Panc1 (cell line): ENCODE data around the gene GNRH2. TPM values are rescaled to one million over a fixed set of nuclear protein-coding genes. Genes with fewer than 3 reads are reported as not detected.
"Not testable (repeated sequence)": the region's sequence is repeated elsewhere in the genome, so short reads cannot be mapped to it uniquely, and the experiment has no call there.

Experiments
- ATAC-seq: fragments of 200-7000 bp; cut with Tn5 transposase; 2 replicates; pipeline ENCODE4 v1.9.1; 2020; ENCODE audit warnings: mild to moderate bottlenecking, moderate library complexity
- BruUV-seq: library from RNA; stranded (reverse); fragments of 400-500 nt; replicated peaks from 2 replicates; lab custom pipeline; 2021; lab: Mats Ljungman, UMichigan
- CTCF ChIA-PET: fragments of 300-600 bp; sonication (Branson Sonifier 250); formaldehyde crosslinking; loops from one replicate; lab custom pipeline; 2022; ENCODE audit warnings: antibody characterized with exemption; lab: Charles Lee
- POLR2A ChIA-PET: fragments of 300-600 bp; sonication (Branson Sonifier 250); formaldehyde crosslinking; loops from one replicate; lab custom pipeline; 2022; ENCODE audit warnings: antibody characterized with exemption; lab: Charles Lee
- DNase-seq: peaks from one replicate; pipeline ENCODE4 v3.0.0-alpha.2; 2010; ENCODE audit warnings: low read depth, low spot score
- H3K27ac ChIP-seq: 2 replicates; pipeline ENCODE4 v1.5.1; 2011; ENCODE audit warnings: mild to moderate bottlenecking, low read length, inconsistent platforms
- H3K27me3 ChIP-seq: fragments of 200-500 bp; sonication (Bioruptor generic); 2 replicates; pipeline ENCODE4 v1.6.0; 2014; ENCODE audit warnings: low read length, inconsistent platforms; ENCODE audit not compliant: control insufficient read depth, insufficient read depth
- H3K36me3 ChIP-seq: fragments of 200-500 bp; sonication (Bioruptor generic); 2 replicates; pipeline ENCODE4 v1.5.1; 2014; ENCODE audit warnings: inconsistent platforms, mild to moderate bottlenecking, low read length, moderate library complexity; ENCODE audit not compliant: control insufficient read depth, insufficient read depth
- H3K4me1 ChIP-seq: 2 replicates; pipeline ENCODE4 v1.5.1; 2011; ENCODE audit warnings: inconsistent platforms, mild to moderate bottlenecking, low read length, moderate library complexity; ENCODE audit not compliant: control insufficient read depth, insufficient read depth
- H3K4me3 ChIP-seq, 2 experiments: 2 replicates each; pipeline ENCODE4 v1.5.1; 2011 to 2012; ENCODE audit warnings: low read depth in 2 of 2, low read length in 2 of 2, mild to moderate bottlenecking in 2 of 2, inconsistent platforms in 1 of 2, moderate library complexity in 1 of 2
- H3K9me3 ChIP-seq: fragments of 200-500 bp; sonication (Bioruptor generic); 2 replicates; pipeline ENCODE4 v1.5.1; 2014; ENCODE audit warnings: low read depth, mild to moderate bottlenecking, inconsistent platforms, low read length, moderate library complexity; ENCODE audit not compliant: control insufficient read depth, insufficient read depth
- POLR2AphosphoS5 ChIP-seq: IDR thresholded peaks from 2 replicates; pipeline ENCODE4 v1.6.1; 2012; ENCODE audit warnings: mild to moderate bottlenecking, low read depth, low read length, moderate library complexity
- SIN3A ChIP-seq: IDR thresholded peaks from 2 replicates; pipeline ENCODE4 v1.6.1; 2012; ENCODE audit warnings: low read depth, mild to moderate bottlenecking, low read length, moderate library complexity, borderline replicate concordance; ENCODE audit not compliant: insufficient read depth
- TCF7L2 ChIP-seq: IDR thresholded peaks from 2 replicates; pipeline ENCODE4 v1.6.1; 2011; ENCODE audit warnings: mild to moderate bottlenecking, low read depth, low read length, inconsistent platforms
- in situ Hi-C: cut with HindIII; loops from 2 replicates; pipeline ENCODE4 v1.10.0; 2016; ENCODE audit warnings: low sequenced_read_pairs, low pct_unique_long_range_greater_than_20kb
- intact Hi-C: fragments of 100-400 bp; cut with micrococcal nuclease; formaldehyde crosslinking; loops from one replicate; pipeline ENCODE4 v1.10.0; 2022; ENCODE audit not compliant: unreplicated experiment
- total RNA-seq: library from RNA; stranded (reverse); gene quantifications from one replicate; pipeline ENCODE4 v1.2.1, GENCODE V29; 2021; ENCODE audit not compliant: unreplicated experiment
- TF ChIP-seq, protein P1 (sequence below), 2 experiments: IDR thresholded peaks; 2 replicates each; pipeline ENCODE4 v1.6.1; 2011 to 2012; ENCODE audit warnings: low read depth in 2 of 2, control low read depth in 1 of 2, low read length in 1 of 2, mild to moderate bottlenecking in 1 of 2, moderate library complexity in 1 of 2; ENCODE audit not compliant: insufficient read depth in 1 of 2
- TF ChIP-seq, protein P2 (sequence below): fragments of 450-650 bp; IDR thresholded peaks from 2 replicates; pipeline ENCODE4 v1.5.1; 2017; ENCODE audit warnings: mild to moderate bottlenecking

Gene GNRH2
- total RNA-seq, 1 experiment from 2014 or later, result 0.49 TPM

DNA sequence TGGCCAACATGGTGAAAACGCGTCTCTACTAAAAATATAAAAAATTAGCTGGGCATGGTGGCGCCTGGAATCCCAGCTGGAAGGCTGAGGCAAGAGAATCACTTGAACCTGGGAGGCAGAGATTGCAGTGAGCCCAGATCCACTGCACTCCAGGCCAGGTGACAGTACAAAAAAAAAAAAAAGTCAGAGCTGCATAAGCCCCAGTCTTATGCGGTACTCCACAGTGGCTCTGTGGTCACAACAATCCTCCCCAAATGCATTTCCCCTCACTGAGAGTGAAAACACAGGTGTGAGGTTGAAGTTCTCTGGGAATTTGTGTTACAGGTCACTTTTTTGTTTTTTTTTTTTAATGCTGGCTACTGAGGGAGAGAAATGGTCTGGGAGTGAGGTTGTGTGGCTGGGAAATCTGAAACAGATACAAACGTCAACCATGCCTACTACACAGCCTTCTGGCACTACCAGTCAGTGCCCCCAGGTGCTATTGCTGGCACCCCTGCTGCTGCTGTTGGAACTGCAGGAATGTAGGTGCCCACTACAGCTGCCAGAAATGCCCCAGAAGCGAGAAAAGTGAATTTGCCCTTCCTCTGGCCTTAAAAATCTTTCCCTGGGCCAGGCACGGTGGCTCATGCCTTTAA is 8.1 kb downstream of the GNRH2 start:
- POLR2A ChIA-PET, result interaction anchor here (0.6 kb wide), 1 partner anchor 201 kb away, joined by 3 read pairs; no protein-coding TSS in a partner anchor
- no peaks in the 10 kb centered on the region for H3K27me3 ChIP-seq
- no peak overlapping the region for H3K27ac ChIP-seq
- H3K9me3 ChIP-seq, result no peaks in the 10 kb centered on the region
- H3K4me3 ChIP-seq, result no peak overlapping the region
- peaks cover 4% of the 10 kb centered on the region; the same call in 1 of the 2 replicates for H3K36me3 ChIP-seq
- CTCF ChIA-PET, result interaction anchor here (0.6 kb wide), 1 partner anchor 377 kb away, joined by 6 read pairs; no protein-coding TSS in a partner anchor
- in situ Hi-C loops (no loop called here), intact Hi-C loops (loop anchor here (10.0 kb wide), 1 partner anchor 263 kb away; no protein-coding TSS in a partner anchor)
- DNase-seq (no peak), ATAC-seq (no peak)
- no peak for TF ChIP-seq POLR2AphosphoS5
- TF ChIP-seq, protein P1, sequence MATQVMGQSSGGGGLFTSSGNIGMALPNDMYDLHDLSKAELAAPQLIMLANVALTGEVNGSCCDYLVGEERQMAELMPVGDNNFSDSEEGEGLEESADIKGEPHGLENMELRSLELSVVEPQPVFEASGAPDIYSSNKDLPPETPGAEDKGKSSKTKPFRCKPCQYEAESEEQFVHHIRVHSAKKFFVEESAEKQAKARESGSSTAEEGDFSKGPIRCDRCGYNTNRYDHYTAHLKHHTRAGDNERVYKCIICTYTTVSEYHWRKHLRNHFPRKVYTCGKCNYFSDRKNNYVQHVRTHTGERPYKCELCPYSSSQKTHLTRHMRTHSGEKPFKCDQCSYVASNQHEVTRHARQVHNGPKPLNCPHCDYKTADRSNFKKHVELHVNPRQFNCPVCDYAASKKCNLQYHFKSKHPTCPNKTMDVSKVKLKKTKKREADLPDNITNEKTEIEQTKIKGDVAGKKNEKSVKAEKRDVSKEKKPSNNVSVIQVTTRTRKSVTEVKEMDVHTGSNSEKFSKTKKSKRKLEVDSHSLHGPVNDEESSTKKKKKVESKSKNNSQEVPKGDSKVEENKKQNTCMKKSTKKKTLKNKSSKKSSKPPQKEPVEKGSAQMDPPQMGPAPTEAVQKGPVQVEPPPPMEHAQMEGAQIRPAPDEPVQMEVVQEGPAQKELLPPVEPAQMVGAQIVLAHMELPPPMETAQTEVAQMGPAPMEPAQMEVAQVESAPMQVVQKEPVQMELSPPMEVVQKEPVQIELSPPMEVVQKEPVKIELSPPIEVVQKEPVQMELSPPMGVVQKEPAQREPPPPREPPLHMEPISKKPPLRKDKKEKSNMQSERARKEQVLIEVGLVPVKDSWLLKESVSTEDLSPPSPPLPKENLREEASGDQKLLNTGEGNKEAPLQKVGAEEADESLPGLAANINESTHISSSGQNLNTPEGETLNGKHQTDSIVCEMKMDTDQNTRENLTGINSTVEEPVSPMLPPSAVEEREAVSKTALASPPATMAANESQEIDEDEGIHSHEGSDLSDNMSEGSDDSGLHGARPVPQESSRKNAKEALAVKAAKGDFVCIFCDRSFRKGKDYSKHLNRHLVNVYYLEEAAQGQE (IDR thresholded peaks at IDR 0.05; ENCODE audit: insufficient read depth in 1 of 2, low read depth in 2 of 2, low read length in 1 of 2), result no peak
- TF ChIP-seq, protein P2, sequence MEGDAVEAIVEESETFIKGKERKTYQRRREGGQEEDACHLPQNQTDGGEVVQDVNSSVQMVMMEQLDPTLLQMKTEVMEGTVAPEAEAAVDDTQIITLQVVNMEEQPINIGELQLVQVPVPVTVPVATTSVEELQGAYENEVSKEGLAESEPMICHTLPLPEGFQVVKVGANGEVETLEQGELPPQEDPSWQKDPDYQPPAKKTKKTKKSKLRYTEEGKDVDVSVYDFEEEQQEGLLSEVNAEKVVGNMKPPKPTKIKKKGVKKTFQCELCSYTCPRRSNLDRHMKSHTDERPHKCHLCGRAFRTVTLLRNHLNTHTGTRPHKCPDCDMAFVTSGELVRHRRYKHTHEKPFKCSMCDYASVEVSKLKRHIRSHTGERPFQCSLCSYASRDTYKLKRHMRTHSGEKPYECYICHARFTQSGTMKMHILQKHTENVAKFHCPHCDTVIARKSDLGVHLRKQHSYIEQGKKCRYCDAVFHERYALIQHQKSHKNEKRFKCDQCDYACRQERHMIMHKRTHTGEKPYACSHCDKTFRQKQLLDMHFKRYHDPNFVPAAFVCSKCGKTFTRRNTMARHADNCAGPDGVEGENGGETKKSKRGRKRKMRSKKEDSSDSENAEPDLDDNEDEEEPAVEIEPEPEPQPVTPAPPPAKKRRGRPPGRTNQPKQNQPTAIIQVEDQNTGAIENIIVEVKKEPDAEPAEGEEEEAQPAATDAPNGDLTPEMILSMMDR, result no peak
- H3K4me1 ChIP-seq, result peaks cover 3% of the 10 kb centered on the region; the same call in 1 of the 2 replicates
- no TSS peak for BruUV-seq

DNA sequence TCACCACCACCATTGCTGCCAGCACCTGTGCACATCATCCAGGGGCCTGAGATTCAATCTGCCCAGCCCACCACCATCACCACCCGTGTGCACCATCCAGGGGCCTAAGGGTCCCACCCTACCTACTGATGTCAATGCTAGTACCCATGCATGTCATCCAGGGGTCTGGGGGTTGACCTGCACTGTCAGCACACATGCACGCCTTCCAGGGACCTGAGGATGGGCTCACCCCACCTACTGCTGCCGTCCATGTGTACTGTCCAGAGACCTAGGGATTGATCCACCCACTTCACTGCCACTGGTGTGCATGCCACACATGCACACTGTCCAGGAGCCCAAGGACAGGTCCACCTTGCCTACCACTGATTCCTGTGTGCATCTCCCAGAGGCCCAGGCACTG is 16.1 kb downstream of the GNRH2 start:
- no peak for ATAC-seq
- H3K4me1 ChIP-seq, result no peaks in the 10 kb centered on the region
- no peak overlapping the region for H3K27ac ChIP-seq
- H3K9me3 ChIP-seq, result no peaks in the 10 kb centered on the region
- intact Hi-C loops, result loop anchor here (10.0 kb wide), 1 partner anchor 255 kb away; no protein-coding TSS in a partner anchor
- ChIA-PET CTCF (no interaction called here), POLR2A (no interaction called here)
- TF ChIP-seq TCF7L2 (no peak), SIN3A (no peak), POLR2AphosphoS5 (no peak)
- TF ChIP-seq, protein P2, result no peak
- BruUV-seq, result no TSS peak
- H3K4me3 ChIP-seq, result no peak overlapping the region
- no peaks in the 10 kb centered on the region for H3K36me3 ChIP-seq
- in situ Hi-C loops, result no loop called here
- H3K27me3 ChIP-seq, result no peaks in the 10 kb centered on the region
- no peak for DNase-seq

DNA sequence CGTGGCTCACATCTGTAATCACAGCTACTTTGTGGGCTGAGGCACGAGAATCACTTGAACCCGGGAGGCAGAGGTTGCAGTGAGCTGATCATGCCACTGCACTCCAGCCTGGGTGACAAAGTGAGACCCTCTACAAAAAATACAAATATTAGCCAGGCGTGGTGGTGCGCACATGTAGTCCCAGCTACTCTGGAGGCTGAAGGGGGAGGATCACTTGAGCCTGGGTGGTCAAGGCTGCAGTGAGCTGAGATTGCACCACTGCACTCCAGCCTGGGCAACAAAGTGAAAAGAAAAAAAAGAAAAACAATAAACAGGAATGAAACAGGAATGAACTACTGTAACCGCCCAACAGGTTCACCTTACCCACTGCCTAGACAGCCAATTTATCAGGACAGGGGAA is 20.7 kb downstream of the GNRH2 start:
- in situ Hi-C loops, H3K4me1 ChIP-seq, POLR2A ChIA-PET, DNase-seq, H3K36me3 ChIP-seq, ATAC-seq, H3K27me3 ChIP-seq, H3K27ac ChIP-seq, BruUV-seq, H3K4me3 ChIP-seq, H3K9me3 ChIP-seq: not testable (repeated sequence)
- intact Hi-C loops, result loop anchor here (5.0 kb wide), 1 partner anchor 53 kb away; no protein-coding TSS in a partner anchor
- CTCF ChIA-PET, result interaction anchor here (1.1 kb wide), 1 partner anchor 10 kb away, joined by 6 read pairs; no protein-coding TSS in a partner anchor
